GM19467 (cell line): ENCODE data around the gene SYP.
"Not testable (repeated sequence)": the region's sequence is repeated elsewhere in the genome, so short reads cannot be mapped to it uniquely, and the experiment has no call there.

ENCODE experiments used
- ATAC-seq: cut with Tn5 transposase; IDR thresholded peaks from one replicate; pipeline ENCODE4 v1.9.1; 2021; ENCODE audit warnings: mild to moderate bottlenecking, moderate library complexity; ENCODE audit not compliant: unreplicated experiment

SYP gene

DNA sequence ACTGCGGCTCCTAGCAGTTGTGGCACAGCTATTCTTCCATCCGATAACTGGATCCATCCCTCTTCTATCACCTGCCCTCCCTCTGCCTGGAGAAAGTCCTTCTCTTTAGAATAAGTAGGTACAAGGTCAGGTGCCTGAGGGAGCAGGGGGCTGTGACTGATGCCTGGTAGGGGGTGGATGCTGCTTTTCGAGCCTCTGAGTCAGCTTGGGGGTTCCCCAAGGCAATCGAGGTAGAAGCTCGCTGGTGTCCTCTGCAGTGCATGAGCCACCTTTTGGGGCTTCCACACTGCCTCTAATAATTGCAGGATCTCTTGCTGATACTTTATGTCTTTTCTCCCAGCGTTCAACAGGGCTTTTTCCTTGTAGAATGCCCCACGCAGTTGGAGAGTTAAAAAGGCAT, 56.8 kb downstream of the SYP start:
- ATAC-seq: not testable (repeated sequence)

DNA sequence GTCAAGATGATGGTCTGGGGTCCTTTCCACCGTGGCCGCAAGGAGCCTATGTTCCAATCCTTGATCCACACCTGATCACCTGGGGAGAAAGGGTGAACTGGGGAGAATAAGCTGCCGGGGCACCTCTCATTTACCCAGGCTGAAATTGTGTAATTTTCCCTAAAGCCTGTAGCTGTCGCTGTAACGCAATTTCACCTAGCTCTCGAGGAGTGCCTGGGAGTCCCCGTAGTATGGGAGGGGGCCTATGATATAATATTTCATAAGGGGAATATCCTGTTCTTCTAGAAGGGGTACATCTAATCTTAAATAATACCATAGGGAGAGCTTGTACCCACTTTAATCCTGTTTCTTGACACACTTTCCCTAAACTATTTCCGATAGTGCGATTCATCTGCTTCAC, 57.7 kb downstream of the SYP start:
- not testable (repeated sequence) for ATAC-seq

DNA sequence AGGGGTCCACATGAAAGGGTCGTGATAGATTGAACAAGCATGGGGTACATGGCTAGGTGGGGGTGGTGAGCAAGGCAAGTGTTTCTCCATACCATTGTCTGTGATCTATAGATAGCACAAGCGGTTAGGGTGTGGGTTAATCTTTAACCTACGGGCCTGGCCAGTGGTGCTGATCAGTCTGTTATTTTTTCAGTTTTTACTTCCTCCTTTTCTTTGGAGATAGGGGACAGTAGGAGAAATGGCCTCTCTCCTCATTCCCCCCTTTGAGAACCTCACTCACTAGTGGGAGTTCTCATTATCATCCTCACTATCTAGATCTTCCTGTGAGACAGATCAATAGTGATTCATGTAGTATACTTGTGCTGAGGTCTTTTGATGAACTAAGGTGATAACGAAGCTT, 60.3 kb downstream of the SYP start:
- no peak for ATAC-seq
